B cell (primary cell): Measurements from ENCODE around the gene OLFM3.

Experiments
- EZH2 ChIP-seq: IDR thresholded peaks from 2 replicates; pipeline ENCODE4 v1.6.1; 2012; ENCODE audit warnings: borderline replicate concordance, low read depth, mild to moderate bottlenecking, moderate library complexity, low read length; ENCODE audit not compliant: insufficient read depth, poor library complexity, severe bottlenecking
- TF ChIP-seq, protein P1 (sequence below): fragments of 200-600 bp; IDR thresholded peaks from one replicate; pipeline ENCODE4 v1.8.0; 2022; ENCODE audit warnings: antibody characterized with exemption, mild to moderate bottlenecking

- TF ChIP-seq, protein P1, sequence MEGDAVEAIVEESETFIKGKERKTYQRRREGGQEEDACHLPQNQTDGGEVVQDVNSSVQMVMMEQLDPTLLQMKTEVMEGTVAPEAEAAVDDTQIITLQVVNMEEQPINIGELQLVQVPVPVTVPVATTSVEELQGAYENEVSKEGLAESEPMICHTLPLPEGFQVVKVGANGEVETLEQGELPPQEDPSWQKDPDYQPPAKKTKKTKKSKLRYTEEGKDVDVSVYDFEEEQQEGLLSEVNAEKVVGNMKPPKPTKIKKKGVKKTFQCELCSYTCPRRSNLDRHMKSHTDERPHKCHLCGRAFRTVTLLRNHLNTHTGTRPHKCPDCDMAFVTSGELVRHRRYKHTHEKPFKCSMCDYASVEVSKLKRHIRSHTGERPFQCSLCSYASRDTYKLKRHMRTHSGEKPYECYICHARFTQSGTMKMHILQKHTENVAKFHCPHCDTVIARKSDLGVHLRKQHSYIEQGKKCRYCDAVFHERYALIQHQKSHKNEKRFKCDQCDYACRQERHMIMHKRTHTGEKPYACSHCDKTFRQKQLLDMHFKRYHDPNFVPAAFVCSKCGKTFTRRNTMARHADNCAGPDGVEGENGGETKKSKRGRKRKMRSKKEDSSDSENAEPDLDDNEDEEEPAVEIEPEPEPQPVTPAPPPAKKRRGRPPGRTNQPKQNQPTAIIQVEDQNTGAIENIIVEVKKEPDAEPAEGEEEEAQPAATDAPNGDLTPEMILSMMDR: no peak
- no peak for TF ChIP-seq EZH2
Observed at GRCh38 chr1:102019530-102019929, 22.8 kb upstream of the OLFM3 start.
